Gastroesophageal sphincter (tissue), 3 donors: ENCODE data around the gene PARP16.

Source experiments
- CTCF ChIP-seq, 4 experiments: fragments of 200-600 bp in 2 of 4; fragments of 450-650 bp in 2 of 4; sonication (generic) in 1 of 4; IDR thresholded peaks; one replicate each; pipeline ENCODE4 v1.5.1; 2017 to 2019; ENCODE audit warnings: antibody characterized with exemption in 4 of 4, mild to moderate bottlenecking in 2 of 4, moderate library complexity in 2 of 4
- EP300 ChIP-seq: sonication (generic); formaldehyde crosslinking; IDR thresholded peaks from one replicate; pipeline ENCODE4 v1.6.1; 2017; ENCODE audit warnings: antibody characterized with exemption, mild to moderate bottlenecking
- POLR2A ChIP-seq, 2 donors: fragments of 450-650 bp; IDR thresholded peaks; one replicate each; pipeline ENCODE4 v1.6.1; 2017; ENCODE audit warnings: antibody characterized with exemption in 2 of 2, mild to moderate bottlenecking in 2 of 2, moderate library complexity in 1 of 2
- POLR2AphosphoS5 ChIP-seq: sonication (generic); formaldehyde crosslinking; IDR thresholded peaks from one replicate; pipeline ENCODE4 v1.6.1; 2017; ENCODE audit warnings: antibody characterized with exemption

- TF ChIP-seq POLR2AphosphoS5 (no peak), CTCF (IDR thresholded peaks at IDR 0.05) (no peak), POLR2A (IDR thresholded peaks at IDR 0.05) (no peak), EP300 (no peak)
These were observed 38.0 kb downstream of the PARP16 start for GRCh38 chr15:65248511-65249255.
